Stimulated activated memory B cell treated with anti-CD40 and anti-IgM and Interleukin-4, amounts not matched to agents 10 μg/mL and 1 μg/mL and 100 μg/mL, for 72 hours (primary cell): Measurements from ENCODE around the gene DHX34.
"Not testable (repeated sequence)": the region's sequence is repeated elsewhere in the genome, so short reads cannot be mapped to it uniquely, and the experiment has no call there.

Experiments
- ATAC-seq: fragments of 150-1000 bp; cut with Tn5 transposase; 2 replicates; pipeline ENCODE4 v1.10.0; 2021
- H3K27ac Mint-ChIP-seq: one replicate; pipeline ENCODE4 v1.8.0; 2022; ENCODE audit warnings: mild to moderate bottlenecking, mixed read lengths
- H3K27me3 Mint-ChIP-seq: one replicate; pipeline ENCODE4 v1.8.0; 2022; ENCODE audit warnings: mixed read lengths
- H3K36me3 Mint-ChIP-seq: one replicate; pipeline ENCODE4 v1.8.0; 2022; ENCODE audit warnings: mixed read lengths
- H3K4me1 Mint-ChIP-seq: one replicate; pipeline ENCODE4 v1.8.0; 2022; ENCODE audit warnings: mixed read lengths
- H3K4me3 Mint-ChIP-seq: one replicate; pipeline ENCODE4 v1.8.0; 2022; ENCODE audit warnings: mild to moderate bottlenecking, moderate library complexity, mixed read lengths
- H3K9me3 Mint-ChIP-seq: one replicate; pipeline ENCODE4 v1.8.0; 2022; ENCODE audit warnings: mixed read lengths

The DHX34 gene

GRCh38 chr19:47348819-47349795 is at the start of gene DHX34:
TSS of gene DHX34 (plus strand) at chr19:47349315. CDS start at chr19:47353031, 3,716 bp downstream.
- H3K4me3 Mint-ChIP-seq: peak within 1 kb of the TSS; percentile 91
- peaks cover 40% of the 10 kb centered on the region for H3K4me1 Mint-ChIP-seq
- H3K27me3 Mint-ChIP-seq: no peaks in the 10 kb centered on the region
- peaks cover 9% of the 10 kb centered on the region for H3K9me3 Mint-ChIP-seq
- peak within 1 kb of the TSS; percentile 81 for H3K27ac Mint-ChIP-seq
- peak; percentile 99 for ATAC-seq
- H3K36me3 Mint-ChIP-seq: peaks cover 42% of the 10 kb centered on the region

- H3K27ac Mint-ChIP-seq, H3K9me3 Mint-ChIP-seq, H3K4me3 Mint-ChIP-seq, ATAC-seq, H3K36me3 Mint-ChIP-seq: not testable (repeated sequence)
- H3K27me3 Mint-ChIP-seq: peaks cover 49% of the 10 kb centered on the region
- H3K4me1 Mint-ChIP-seq: peaks cover 52% of the 10 kb centered on the region
These were observed 48.2 kb upstream of the DHX34 start for GRCh38 chr19:47300867-47301266.

- H3K9me3 Mint-ChIP-seq: no peaks in the 10 kb centered on the region
- H3K27me3 Mint-ChIP-seq: peaks cover 63% of the 10 kb centered on the region
- no peak overlapping the region for H3K4me3 Mint-ChIP-seq
- no peak overlapping the region for H3K27ac Mint-ChIP-seq
- H3K4me1 Mint-ChIP-seq: peaks cover 43% of the 10 kb centered on the region
- no peaks in the 10 kb centered on the region for H3K36me3 Mint-ChIP-seq
- no peak for ATAC-seq
These were observed 46.9 kb upstream of the DHX34 start for GRCh38 chr19:47302249-47302648.

- Mint-ChIP-seq H3K36me3 (no peaks in the 10 kb centered on the region), H3K4me3 (no peak overlapping the region), H3K27me3 (peaks cover 75% of the 10 kb centered on the region), H3K27ac (no peak overlapping the region), H3K4me1 (peaks cover 43% of the 10 kb centered on the region), H3K9me3 (no peaks in the 10 kb centered on the region)
- no peak for ATAC-seq
These were observed 45.1 kb upstream of the DHX34 start for GRCh38 chr19:47303966-47304365.

- no peaks in the 10 kb centered on the region for H3K9me3 Mint-ChIP-seq
- peak overlapping the region; percentile 48 for H3K27ac Mint-ChIP-seq
- peak; percentile 34 for ATAC-seq
- H3K4me1 Mint-ChIP-seq: peaks cover 42% of the 10 kb centered on the region
- peak overlapping the region; percentile 34 for H3K4me3 Mint-ChIP-seq
- H3K36me3 Mint-ChIP-seq: no peaks in the 10 kb centered on the region
- peaks cover 78% of the 10 kb centered on the region for H3K27me3 Mint-ChIP-seq
These were observed 43.8 kb upstream of the DHX34 start for GRCh38 chr19:47305309-47305751.

GRCh38 chr19:47306303-47306702 is 42.8 kb upstream of the DHX34 start:
- H3K27ac Mint-ChIP-seq: no peak overlapping the region
- peaks cover 32% of the 10 kb centered on the region for H3K4me1 Mint-ChIP-seq
- peaks cover 78% of the 10 kb centered on the region for H3K27me3 Mint-ChIP-seq
- H3K9me3 Mint-ChIP-seq: no peaks in the 10 kb centered on the region
- no peak overlapping the region for H3K4me3 Mint-ChIP-seq
- no peaks in the 10 kb centered on the region for H3K36me3 Mint-ChIP-seq
- ATAC-seq: no peak

- H3K27me3 Mint-ChIP-seq: peaks cover 74% of the 10 kb centered on the region
- no peaks in the 10 kb centered on the region for H3K36me3 Mint-ChIP-seq
- ATAC-seq: no peak
- no peak overlapping the region for H3K4me3 Mint-ChIP-seq
- peaks cover 15% of the 10 kb centered on the region for H3K4me1 Mint-ChIP-seq
- H3K27ac Mint-ChIP-seq: no peak overlapping the region
- no peaks in the 10 kb centered on the region for H3K9me3 Mint-ChIP-seq
These were observed 40.1 kb upstream of the DHX34 start for GRCh38 chr19:47309038-47309437.

GRCh38 chr19:47309608-47310007 is 39.5 kb upstream of the DHX34 start, which contains the start of gene C5AR1:
TSS of gene C5AR1 (plus strand) at chr19:47309861. CDS start at chr19:47309896, 35 bp downstream.
- H3K4me1 Mint-ChIP-seq: peaks cover 15% of the 10 kb centered on the region
- peaks cover 74% of the 10 kb centered on the region for H3K27me3 Mint-ChIP-seq
- no peak for ATAC-seq
- H3K4me3 Mint-ChIP-seq: no peak within 1 kb of the TSS
- H3K27ac Mint-ChIP-seq: no peak within 1 kb of the TSS
- H3K9me3 Mint-ChIP-seq: no peaks in the 10 kb centered on the region
- no peaks in the 10 kb centered on the region for H3K36me3 Mint-ChIP-seq

GRCh38 chr19:47310323-47310722 is 38.8 kb upstream of the DHX34 start:
- no peak overlapping the region for H3K4me3 Mint-ChIP-seq
- H3K36me3 Mint-ChIP-seq: no peaks in the 10 kb centered on the region
- H3K9me3 Mint-ChIP-seq: no peaks in the 10 kb centered on the region
- H3K27me3 Mint-ChIP-seq: peaks cover 75% of the 10 kb centered on the region
- no peak overlapping the region for H3K27ac Mint-ChIP-seq
- ATAC-seq: no peak
- H3K4me1 Mint-ChIP-seq: peaks cover 12% of the 10 kb centered on the region

- no peak for ATAC-seq
- H3K9me3 Mint-ChIP-seq: no peaks in the 10 kb centered on the region
- H3K27me3 Mint-ChIP-seq: peaks cover 75% of the 10 kb centered on the region
- H3K4me1 Mint-ChIP-seq: peaks cover 13% of the 10 kb centered on the region
- no peaks in the 10 kb centered on the region for H3K36me3 Mint-ChIP-seq
- H3K4me3 Mint-ChIP-seq: no peak overlapping the region
- no peak overlapping the region for H3K27ac Mint-ChIP-seq
These were observed 38.3 kb upstream of the DHX34 start for GRCh38 chr19:47310819-47311218.

GRCh38 chr19:47312366-47313006 is 36.6 kb upstream of the DHX34 start:
- Mint-ChIP-seq H3K27me3 (peaks cover 71% of the 10 kb centered on the region), H3K27ac (no peak overlapping the region), H3K4me1 (peaks cover 13% of the 10 kb centered on the region), H3K4me3 (no peak overlapping the region), H3K36me3 (no peaks in the 10 kb centered on the region), H3K9me3 (peaks cover 3% of the 10 kb centered on the region)
- no peak for ATAC-seq

- no peak overlapping the region for H3K4me3 Mint-ChIP-seq
These were observed 35.3 kb upstream of the DHX34 start for GRCh38 chr19:47313754-47314295.

GRCh38 chr19:47315125-47315821 is 33.8 kb upstream of the DHX34 start:
- H3K4me3 Mint-ChIP-seq: no peak overlapping the region
- peaks cover 3% of the 10 kb centered on the region for H3K9me3 Mint-ChIP-seq
- peaks cover 70% of the 10 kb centered on the region for H3K27me3 Mint-ChIP-seq
- peaks cover 1% of the 10 kb centered on the region for H3K36me3 Mint-ChIP-seq
- H3K27ac Mint-ChIP-seq: no peak overlapping the region
- peak; percentile 55 for ATAC-seq
- H3K4me1 Mint-ChIP-seq: peaks cover 5% of the 10 kb centered on the region

More at GRCh38 chr19:47313754-47314295, 35.3 kb upstream of the DHX34 start:
- H3K27ac Mint-ChIP-seq: no peak overlapping the region
- H3K27me3 Mint-ChIP-seq: peaks cover 70% of the 10 kb centered on the region
- H3K4me1 Mint-ChIP-seq: peaks cover 13% of the 10 kb centered on the region
- ATAC-seq: no peak
- H3K9me3 Mint-ChIP-seq: peaks cover 3% of the 10 kb centered on the region
- H3K36me3 Mint-ChIP-seq: no peaks in the 10 kb centered on the region

GRCh38 chr19:47316513-47316912 is 32.6 kb upstream of the DHX34 start:
- Mint-ChIP-seq H3K36me3 (peaks cover 4% of the 10 kb centered on the region), H3K4me1 (peaks cover 5% of the 10 kb centered on the region), H3K4me3 (no peak overlapping the region), H3K9me3 (peaks cover 3% of the 10 kb centered on the region), H3K27me3 (peaks cover 71% of the 10 kb centered on the region), H3K27ac (no peak overlapping the region)
- ATAC-seq: no peak
